Endothelial cell (in vitro differentiated cells): Measurements from ENCODE around the gene NMNAT1. TPM values are rescaled to one million over a fixed set of nuclear protein-coding genes. Genes with fewer than 3 reads are reported as not detected.
A peak's percentile ranks its signal among the peaks of the same experiment; 100 is the strongest.

Source experiments
- DNase-seq: peaks from one replicate; pipeline ENCODE4 v3.0.0; 2021; ENCODE audit warnings: low spot score
- H3K27ac Mint-ChIP-seq: one replicate; pipeline ENCODE4 v1.8.0; 2021; ENCODE audit warnings: mixed read lengths, inconsistent platforms; ENCODE audit not compliant: unreplicated experiment
- H3K27me3 Mint-ChIP-seq: one replicate; pipeline ENCODE4 v1.8.0; 2021; ENCODE audit warnings: mild to moderate bottlenecking, moderate library complexity, mixed read lengths, inconsistent platforms; ENCODE audit not compliant: unreplicated experiment
- H3K36me3 Mint-ChIP-seq: one replicate; pipeline ENCODE4 v1.8.0; 2021; ENCODE audit warnings: mild to moderate bottlenecking, low read depth, mixed read lengths, inconsistent platforms; ENCODE audit not compliant: unreplicated experiment
- H3K4me1 Mint-ChIP-seq: one replicate; pipeline ENCODE4 v1.8.0; 2021; ENCODE audit warnings: mild to moderate bottlenecking, mixed read lengths, inconsistent platforms; ENCODE audit not compliant: unreplicated experiment
- H3K4me3 Mint-ChIP-seq: one replicate; pipeline ENCODE4 v1.8.0; 2021; ENCODE audit warnings: mild to moderate bottlenecking, mixed read lengths, inconsistent platforms; ENCODE audit not compliant: unreplicated experiment
- H3K9me3 Mint-ChIP-seq: one replicate; pipeline ENCODE4 v1.8.0; 2021; ENCODE audit warnings: mixed read lengths, inconsistent platforms; ENCODE audit not compliant: unreplicated experiment
- CTCF ChIP-seq: fragments of 200-600 bp; sonication (generic); IDR thresholded peaks from one replicate; pipeline ENCODE4 v1.5.0; 2021; ENCODE audit warnings: antibody characterized with exemption; ENCODE audit not compliant: unreplicated experiment
- long read RNA-seq: library from polyadenylated mRNA; unstranded; transcript quantifications from one replicate; pipeline ENCODE4 v2.0.0, GENCODE V29; 2020; ENCODE audit not compliant: unreplicated experiment
- total RNA-seq: library from RNA; stranded (reverse); fragmentation: NEBNext Ultra II Directional; extraction: Animal tissue kit (Norgen Biotek cat#: 25700); gene quantifications from one replicate; pipeline ENCODE4 v1.2.1, GENCODE V29; 2021; ENCODE audit not compliant: unreplicated experiment

Gene NMNAT1
- 15.9 TPM for total RNA-seq
- long read RNA-seq, transcript NMNAT1-201 (5 exons, 3,781 nt): major isoform, 7 of 9 reads
- long read RNA-seq, partial matches to known transcripts: 1 of 9 reads
- long read RNA-seq, other reads (novel, unspliced or antisense): 1 of 9 reads

- peak; percentile 94 for DNase-seq
- H3K9me3 Mint-ChIP-seq: no peaks in the 10 kb centered on the region
Measured at GRCh38 chr1:9942939-9943788, at the start of gene NMNAT1, which contains the start of gene LZIC. Gene NMNAT1, plus strand, starts transcription at chr1:9943475. Its CDS starts 28,599 bp downstream, at chr1:9972074. Gene LZIC, minus strand, starts transcription at chr1:9943391. Its CDS starts 6,772 bp downstream, at chr1:9936619.

GRCh38 chr1:9894115-9894514, 49.2 kb upstream of the NMNAT1 start:
- DNase-seq: no peak
- Mint-ChIP-seq H3K36me3 (peaks cover 8% of the 10 kb centered on the region), H3K4me1 (peaks cover 49% of the 10 kb centered on the region), H3K27ac (peak overlapping the region; percentile 84), H3K4me3 (no peak overlapping the region), H3K9me3 (no peaks in the 10 kb centered on the region), H3K27me3 (peaks cover 3% of the 10 kb centered on the region)
- TF ChIP-seq CTCF: no peak

More at GRCh38 chr1:9942939-9943788, at the start of gene NMNAT1, which contains the start of gene LZIC:
- no peak for TF ChIP-seq CTCF
- peaks cover 4% of the 10 kb centered on the region for H3K27me3 Mint-ChIP-seq
- H3K4me1 Mint-ChIP-seq: peaks cover 9% of the 10 kb centered on the region
- H3K4me3 Mint-ChIP-seq: peak within 1 kb of the TSS; percentile 99
- H3K36me3 Mint-ChIP-seq: no peaks in the 10 kb centered on the region
- peak within 1 kb of the TSS; percentile 98 for H3K27ac Mint-ChIP-seq

- H3K27me3 Mint-ChIP-seq: no peaks in the 10 kb centered on the region
- H3K4me3 Mint-ChIP-seq: no peak overlapping the region
- H3K27ac Mint-ChIP-seq: no peak overlapping the region
- H3K36me3 Mint-ChIP-seq: peaks cover 3% of the 10 kb centered on the region
- no peak for DNase-seq
- no peaks in the 10 kb centered on the region for H3K9me3 Mint-ChIP-seq
- no peak for TF ChIP-seq CTCF
- peaks cover 7% of the 10 kb centered on the region for H3K4me1 Mint-ChIP-seq
Measured at GRCh38 chr1:9900142-9901043, 42.9 kb upstream of the NMNAT1 start.

- Mint-ChIP-seq H3K27ac (no peak overlapping the region), H3K27me3 (no peaks in the 10 kb centered on the region), H3K36me3 (peaks cover 3% of the 10 kb centered on the region), H3K9me3 (no peaks in the 10 kb centered on the region), H3K4me1 (peaks cover 3% of the 10 kb centered on the region), H3K4me3 (no peak overlapping the region)
- no peak for TF ChIP-seq CTCF
- DNase-seq: no peak
Measured at GRCh38 chr1:9901148-9902059, 41.9 kb upstream of the NMNAT1 start.
